Activated T-cell treated with anti-CD3 and anti-CD28 coated beads, Interleukin-2, amount 50 U/mL, for 72 hours (primary cell): Measurements from ENCODE around the gene CD226. TPM values are rescaled to one million over a fixed set of nuclear protein-coding genes. Genes with fewer than 3 reads are reported as not detected.

Experiments used
- ATAC-seq, 2 donors: fragments of 150-1000 bp; cut with Tn5 transposase; replicated peaks in 1 of 2; 2 replicates each; pipeline ENCODE4 v1.10.0; 2021; ENCODE audit warnings: moderate library complexity in 2 of 2, mild to moderate bottlenecking in 1 of 2
- DNase-seq, 2 donors: peaks; one replicate each; pipeline ENCODE4 v3.0.0; 2021 to 2022; ENCODE audit warnings: mixed read lengths in 1 of 2
- H3K27ac Mint-ChIP-seq: one replicate; pipeline ENCODE4 v1.8.0; 2022; ENCODE audit warnings: mild to moderate bottlenecking, moderate library complexity, mixed read lengths
- H3K27me3 Mint-ChIP-seq: one replicate; pipeline ENCODE4 v1.8.0; 2022; ENCODE audit warnings: low read depth, mixed read lengths
- H3K36me3 Mint-ChIP-seq, 2 donors: one replicate each; pipeline ENCODE4 v1.8.0; 2022; ENCODE audit warnings: mixed read lengths in 2 of 2, mild to moderate bottlenecking in 1 of 2; ENCODE audit not compliant: insufficient read depth in 2 of 2
- H3K4me1 Mint-ChIP-seq: one replicate; pipeline ENCODE4 v1.8.0; 2022; ENCODE audit warnings: low read depth, mixed read lengths
- H3K4me3 Mint-ChIP-seq, 2 donors: one replicate each; pipeline ENCODE4 v1.8.0; 2022; ENCODE audit warnings: mild to moderate bottlenecking in 2 of 2, mixed read lengths in 2 of 2, moderate library complexity in 2 of 2
- H3K9me3 Mint-ChIP-seq, 2 donors: one replicate each; pipeline ENCODE4 v1.8.0; 2022; ENCODE audit warnings: mixed read lengths in 2 of 2
- total RNA-seq, 2 donors: library from RNA; stranded (reverse); gene quantifications; one replicate each; pipeline ENCODE4 v1.2.3, GENCODE V29; 2022

Gene CD226
- 10 to 100 TPM; 73.7 to 81.8 TPM for total RNA-seq

- Mint-ChIP-seq H3K27me3 (no peaks in the 10 kb centered on the region), H3K9me3 (peaks cover 6% of the 10 kb centered on the region in 2 donors), H3K4me3 (no peak within 1 kb of the TSS), H3K36me3 (peaks cover 26 to 46% of the 10 kb centered on the region in 2 donors), H3K4me1 (peaks cover 10% of the 10 kb centered on the region), H3K27ac (no peak within 1 kb of the TSS)
- peak; percentile 53 to 62 for DNase-seq
- peak; percentile 45 to 48 for ATAC-seq
Measured at GRCh38 chr18:69947361-69948133, at the start of gene CD226. Gene CD226, minus strand, starts transcription at chr18:69947873. Its CDS starts 467 bp downstream, at chr18:69947406.

- Mint-ChIP-seq H3K9me3 (peaks cover 0 to 5% of the 10 kb centered on the region in 2 donors), H3K4me1 (peaks cover 20% of the 10 kb centered on the region), H3K4me3 (no peak overlapping the region), H3K27ac (no peak overlapping the region), H3K27me3 (no peaks in the 10 kb centered on the region), H3K36me3 (peaks cover 4 to 36% of the 10 kb centered on the region in 2 donors)
- ATAC-seq: no peak
- DNase-seq: no peak
Measured at GRCh38 chr18:69996951-69997798, 49.5 kb upstream of the CD226 start.

- Mint-ChIP-seq H3K36me3 (peaks cover 4 to 38% of the 10 kb centered on the region in 2 donors), H3K4me1 (peaks cover 20% of the 10 kb centered on the region)
Measured at GRCh38 chr18:69996417-69996816, 48.7 kb upstream of the CD226 start.

GRCh38 chr18:69995774-69996173, 48.1 kb upstream of the CD226 start:
- Mint-ChIP-seq H3K27ac (no peak overlapping the region), H3K27me3 (no peaks in the 10 kb centered on the region), H3K4me3 (no peak overlapping the region), H3K36me3 (peaks cover 4 to 38% of the 10 kb centered on the region in 2 donors), H3K4me1 (peaks cover 20% of the 10 kb centered on the region), H3K9me3 (peaks cover 0 to 5% of the 10 kb centered on the region in 2 donors)
- no peak for DNase-seq
- ATAC-seq: no peak

More at GRCh38 chr18:69996417-69996816, 48.7 kb upstream of the CD226 start:
- peaks cover 0 to 5% of the 10 kb centered on the region in 2 donors for H3K9me3 Mint-ChIP-seq
- no peak overlapping the region for H3K4me3 Mint-ChIP-seq
- no peak for DNase-seq
- no peak overlapping the region for H3K27ac Mint-ChIP-seq
- no peak for ATAC-seq
- no peaks in the 10 kb centered on the region for H3K27me3 Mint-ChIP-seq

GRCh38 chr18:69992776-69993175, 45.1 kb upstream of the CD226 start:
- Mint-ChIP-seq H3K9me3 (peaks cover 14% of the 10 kb centered on the region in 2 donors), H3K27me3 (no peaks in the 10 kb centered on the region), H3K27ac (no peak overlapping the region), H3K4me1 (peaks cover 17% of the 10 kb centered on the region), H3K4me3 (no peak overlapping the region), H3K36me3 (peaks cover 10 to 54% of the 10 kb centered on the region in 2 donors)
- DNase-seq (no peak), ATAC-seq (no peak)

- H3K27ac Mint-ChIP-seq: no peak overlapping the region
- no peaks in the 10 kb centered on the region for H3K27me3 Mint-ChIP-seq
- peaks cover 18 to 36% of the 10 kb centered on the region in 2 donors for H3K36me3 Mint-ChIP-seq
- DNase-seq: no peak
- ATAC-seq: no peak
- peaks cover 3% of the 10 kb centered on the region for H3K4me1 Mint-ChIP-seq
- H3K9me3 Mint-ChIP-seq: peaks cover 15 to 24% of the 10 kb centered on the region in 2 donors
- no peak overlapping the region for H3K4me3 Mint-ChIP-seq
Measured at GRCh38 chr18:69987870-69988269, 40.2 kb upstream of the CD226 start.

- Mint-ChIP-seq H3K27ac (no peak overlapping the region), H3K36me3 (peaks cover 18 to 31% of the 10 kb centered on the region in 2 donors), H3K27me3 (no peaks in the 10 kb centered on the region), H3K4me3 (no peak overlapping the region), H3K4me1 (peaks cover 29% of the 10 kb centered on the region), H3K9me3 (peaks cover 13 to 24% of the 10 kb centered on the region in 2 donors)
- DNase-seq: no peak
- ATAC-seq: no peak
Measured at GRCh38 chr18:69985239-69985638, 37.6 kb upstream of the CD226 start.

- Mint-ChIP-seq H3K27ac (peak overlapping the region; percentile 59), H3K9me3 (peaks cover 5 to 7% of the 10 kb centered on the region in 2 donors), H3K27me3 (no peaks in the 10 kb centered on the region), H3K36me3 (peaks cover 8 to 18% of the 10 kb centered on the region in 2 donors), H3K4me1 (peaks cover 51% of the 10 kb centered on the region), H3K4me3 (peak overlapping the region in 1 of 2 donors; percentile 77)
- no peak for DNase-seq
- ATAC-seq: no peak
Measured at GRCh38 chr18:69982417-69982816, 34.7 kb upstream of the CD226 start.

- DNase-seq: no peak
- Mint-ChIP-seq H3K9me3 (peaks cover 4 to 7% of the 10 kb centered on the region in 2 donors), H3K27ac (peak overlapping the region; percentile 59), H3K4me3 (peak overlapping the region in 1 of 2 donors; percentile 77), H3K36me3 (peaks cover 6 to 19% of the 10 kb centered on the region in 2 donors), H3K4me1 (peaks cover 51% of the 10 kb centered on the region), H3K27me3 (no peaks in the 10 kb centered on the region)
- ATAC-seq: peak; percentile 64 to 65
Measured at GRCh38 chr18:69981948-69982347, 34.3 kb upstream of the CD226 start.

GRCh38 chr18:69980982-69981804, 33.5 kb upstream of the CD226 start:
- DNase-seq (no peak), ATAC-seq (no peak)
- H3K27me3 Mint-ChIP-seq: no peaks in the 10 kb centered on the region
- H3K9me3 Mint-ChIP-seq: peaks cover under 1 to 11% of the 10 kb centered on the region in 2 donors
- peak overlapping the region; percentile 84 for H3K27ac Mint-ChIP-seq
- peak overlapping the region; percentile 4 to 77 for H3K4me3 Mint-ChIP-seq
- peaks cover 5 to 21% of the 10 kb centered on the region in 2 donors for H3K36me3 Mint-ChIP-seq
- H3K4me1 Mint-ChIP-seq: peaks cover 51% of the 10 kb centered on the region

GRCh38 chr18:69980509-69980908, 32.8 kb upstream of the CD226 start:
- Mint-ChIP-seq H3K4me3 (peak overlapping the region; percentile 12 to 77), H3K27ac (peak overlapping the region; percentile 38), H3K4me1 (peaks cover 51% of the 10 kb centered on the region), H3K36me3 (peaks cover 6 to 25% of the 10 kb centered on the region in 2 donors), H3K27me3 (no peaks in the 10 kb centered on the region), H3K9me3 (peaks cover 3 to 11% of the 10 kb centered on the region in 2 donors)
- ATAC-seq (no peak), DNase-seq (no peak)
